Amygdala (tissue), 56 donors: Measurements from ENCODE around the gene RIT2.

ENCODE experiments used
- DNase-seq, 56 donors: peaks; one replicate each; lab custom pipeline; 2025; lab: John Stamatoyannopoulos, UW

Gene RIT2

GRCh38 chr18:43092539-43092938 lies 22.9 kb downstream of the RIT2 start:
- DNase-seq: no peak

- DNase-seq: no peak
Measured at GRCh38 chr18:43081396-43081795, 34.1 kb downstream of the RIT2 start.

- no peak for DNase-seq
Measured at GRCh38 chr18:43080671-43081070, 34.8 kb downstream of the RIT2 start.

- DNase-seq: no peak
Measured at GRCh38 chr18:43079422-43079821, 36.1 kb downstream of the RIT2 start.

GRCh38 chr18:43078478-43079092 lies 36.9 kb downstream of the RIT2 start:
- DNase-seq: no peak

- DNase-seq: no peak
Measured at GRCh38 chr18:43077510-43078308, 37.8 kb downstream of the RIT2 start.

GRCh38 chr18:43073771-43074170 lies 41.7 kb downstream of the RIT2 start:
- DNase-seq: no peak

GRCh38 chr18:43068781-43069180 lies 46.7 kb downstream of the RIT2 start:
- no peak for DNase-seq

- DNase-seq: no peak
Measured at GRCh38 chr18:43067570-43067969, 47.9 kb downstream of the RIT2 start.

- no peak for DNase-seq
Measured at GRCh38 chr18:43061816-43062215, 53.7 kb downstream of the RIT2 start.

GRCh38 chr18:43061318-43061717 lies 54.2 kb downstream of the RIT2 start:
- no peak for DNase-seq

GRCh38 chr18:43060020-43060419 lies 55.5 kb downstream of the RIT2 start:
- no peak for DNase-seq

- no peak for DNase-seq
Measured at GRCh38 chr18:43054815-43055519, 60.5 kb downstream of the RIT2 start.

GRCh38 chr18:43049021-43049420 lies 66.5 kb downstream of the RIT2 start:
- DNase-seq: no peak

- no peak for DNase-seq
Measured at GRCh38 chr18:43046322-43046721, 69.2 kb downstream of the RIT2 start.

GRCh38 chr18:43043626-43044025 lies 71.9 kb downstream of the RIT2 start:
- DNase-seq: no peak

GRCh38 chr18:43040281-43040680 lies 75.2 kb downstream of the RIT2 start:
- DNase-seq: no peak

GRCh38 chr18:43034683-43035500 lies 80.6 kb downstream of the RIT2 start:
- DNase-seq: no peak

- no peak for DNase-seq
Measured at GRCh38 chr18:43031169-43031568, 84.3 kb downstream of the RIT2 start.

- DNase-seq: no peak
Measured at GRCh38 chr18:43029414-43029813, 86.1 kb downstream of the RIT2 start.

GRCh38 chr18:43022874-43023273 lies 92.6 kb downstream of the RIT2 start:
- no peak for DNase-seq
